HG02759 (cell line): ENCODE results near the gene SS18L1.
"Not testable (repeated sequence)": the region's sequence is repeated elsewhere in the genome, so short reads cannot be mapped to it uniquely, and the experiment has no call there.

Source experiments
- ATAC-seq: cut with Tn5 transposase; IDR thresholded peaks from one replicate; pipeline ENCODE4 v1.9.1; 2021; ENCODE audit warnings: mild to moderate bottlenecking, moderate library complexity; ENCODE audit not compliant: unreplicated experiment

SS18L1 gene

GRCh38 chr20:62143081-62143956, at the start of gene SS18L1, which contains the start of gene PSMA7:
Gene SS18L1, plus strand, starts transcription at chr20:62143769. Its CDS starts 52 bp downstream, at chr20:62143821.
Gene PSMA7, minus strand, starts transcription at chr20:62143394. Its CDS starts 91 bp downstream, at chr20:62143303.
- peak; percentile 81 for ATAC-seq

DNA sequence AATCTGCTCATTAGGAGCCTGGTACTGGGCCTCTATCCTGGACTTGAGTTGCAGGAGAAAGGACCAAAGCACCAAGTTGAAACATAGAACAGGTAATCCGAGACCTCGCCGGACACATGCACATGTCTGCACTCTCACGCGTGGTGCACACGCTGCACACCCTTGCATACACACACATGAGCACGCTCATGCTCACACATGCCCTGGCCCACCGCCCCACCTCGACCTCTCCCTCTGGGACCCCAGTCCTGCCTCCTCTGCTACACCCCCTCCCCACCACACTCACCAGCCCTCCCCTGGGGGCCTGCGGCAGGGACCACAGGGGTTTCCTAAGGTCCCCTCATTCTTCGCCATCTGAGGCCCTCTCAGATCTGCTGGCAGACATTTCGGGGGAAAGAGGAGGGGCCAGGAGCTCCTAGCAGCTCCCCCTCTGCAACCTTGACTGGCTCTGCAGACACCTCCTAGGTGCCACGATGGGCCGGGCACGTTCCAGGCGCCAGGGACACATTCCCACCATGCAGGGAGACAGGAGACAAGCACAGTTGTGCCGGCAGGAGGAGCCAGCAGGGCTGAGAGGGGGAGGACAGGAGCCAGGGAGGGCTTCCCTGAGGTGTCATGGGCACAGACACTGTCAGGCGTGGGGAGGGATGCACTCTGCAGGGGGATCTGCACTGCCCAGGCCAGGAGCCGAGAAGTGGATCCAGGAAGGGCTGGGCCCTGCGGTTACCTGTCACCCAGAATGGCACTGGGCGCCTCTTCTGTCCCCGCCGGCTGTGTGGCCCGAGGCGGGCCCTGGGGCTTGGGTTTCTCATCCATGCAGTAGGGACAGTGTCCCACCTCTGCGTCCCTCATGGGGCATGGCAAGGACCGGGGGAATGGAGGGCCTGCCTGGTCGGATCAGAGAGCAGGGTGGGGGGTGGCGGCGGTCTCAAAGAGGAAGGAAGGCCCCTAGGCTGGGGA, 46.9 kb upstream of the SS18L1 start:
- ATAC-seq = no peak

DNA sequence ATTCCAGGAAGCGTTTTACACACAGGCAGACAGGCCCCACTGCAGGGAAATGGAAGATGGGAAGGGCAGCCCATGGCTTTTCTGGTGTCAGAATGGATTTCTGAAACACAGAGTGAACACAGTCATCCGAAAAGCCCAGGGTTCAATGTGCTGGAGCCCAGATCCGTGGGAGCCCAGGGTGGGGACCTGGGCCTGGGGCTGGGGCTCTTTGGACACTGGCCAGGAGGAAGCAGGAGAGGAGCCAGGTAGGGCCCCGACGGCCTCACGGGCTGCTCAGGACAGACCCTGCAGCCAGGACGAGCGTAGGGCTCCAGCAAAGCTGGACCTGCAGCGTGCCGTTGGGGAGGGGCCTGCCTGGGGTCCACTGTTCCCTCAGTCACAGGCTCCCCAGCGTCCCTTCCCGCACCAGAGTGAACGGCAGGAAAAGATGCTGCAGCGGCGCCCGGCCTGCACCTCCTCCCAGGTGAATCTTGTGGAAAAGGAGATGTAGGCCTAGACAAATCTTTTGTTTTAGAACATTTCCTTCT, 45.6 kb upstream of the SS18L1 start:
- no peak for ATAC-seq

DNA sequence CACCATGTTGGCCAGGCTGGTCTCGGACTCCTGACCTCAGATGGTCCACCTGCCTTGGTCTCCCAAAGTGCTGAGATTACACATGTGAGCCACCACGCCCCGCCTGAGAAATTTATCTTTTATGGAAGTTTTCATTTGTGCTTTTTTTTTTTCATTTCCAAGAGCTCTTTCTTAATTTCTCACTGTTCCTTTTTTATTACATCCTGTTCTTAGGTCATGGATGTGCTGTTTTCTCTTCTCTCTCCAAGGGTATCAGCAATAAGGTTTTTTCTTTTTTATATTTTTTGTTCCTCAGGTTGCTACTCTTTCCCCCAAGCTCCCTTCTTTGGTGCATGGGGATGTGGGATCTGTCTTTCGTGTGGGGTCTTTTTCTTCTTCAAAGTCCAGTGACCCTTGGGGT, 42.5 kb upstream of the SS18L1 start:
- no peak for ATAC-seq

DNA sequence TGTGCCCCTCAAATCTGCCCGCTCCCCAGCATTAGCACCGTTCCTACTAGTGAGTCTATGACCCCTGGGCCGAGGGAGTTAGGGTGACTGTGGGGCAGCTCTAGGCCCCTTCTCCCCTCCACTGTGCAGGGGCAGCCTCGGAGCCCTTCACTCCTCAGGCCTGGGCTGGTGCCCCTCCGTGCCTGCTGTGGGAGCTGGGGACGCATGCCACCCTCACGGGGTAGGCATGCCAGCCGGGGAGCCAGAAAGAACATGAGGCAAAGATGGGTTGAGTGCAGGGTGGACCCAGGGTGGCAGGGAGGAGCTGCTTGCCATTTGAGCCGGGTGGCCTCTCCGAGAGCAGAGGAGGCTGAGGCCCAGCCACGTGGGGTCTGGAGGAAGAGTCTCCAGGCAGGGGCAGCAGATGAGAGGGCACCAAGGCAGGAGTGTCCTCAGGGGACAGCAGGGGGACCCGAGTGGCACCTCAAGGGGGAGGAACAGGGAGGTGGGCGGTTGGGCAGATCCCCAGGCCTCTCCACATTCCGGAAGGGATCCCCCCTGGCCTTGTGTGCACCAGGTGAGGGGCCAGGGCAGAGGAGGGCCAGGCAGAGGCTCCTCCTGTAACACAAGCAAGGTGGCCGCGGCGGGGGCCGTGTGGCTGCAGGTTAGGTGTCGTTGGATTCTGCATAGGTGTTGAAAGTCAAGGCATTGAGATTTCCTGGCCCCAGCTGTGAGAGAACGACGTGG, 39.9 kb upstream of the SS18L1 start:
- no peak for ATAC-seq

GRCh38 chr20:62104234-62104789, 39.3 kb upstream of the SS18L1 start:
- no peak for ATAC-seq

DNA sequence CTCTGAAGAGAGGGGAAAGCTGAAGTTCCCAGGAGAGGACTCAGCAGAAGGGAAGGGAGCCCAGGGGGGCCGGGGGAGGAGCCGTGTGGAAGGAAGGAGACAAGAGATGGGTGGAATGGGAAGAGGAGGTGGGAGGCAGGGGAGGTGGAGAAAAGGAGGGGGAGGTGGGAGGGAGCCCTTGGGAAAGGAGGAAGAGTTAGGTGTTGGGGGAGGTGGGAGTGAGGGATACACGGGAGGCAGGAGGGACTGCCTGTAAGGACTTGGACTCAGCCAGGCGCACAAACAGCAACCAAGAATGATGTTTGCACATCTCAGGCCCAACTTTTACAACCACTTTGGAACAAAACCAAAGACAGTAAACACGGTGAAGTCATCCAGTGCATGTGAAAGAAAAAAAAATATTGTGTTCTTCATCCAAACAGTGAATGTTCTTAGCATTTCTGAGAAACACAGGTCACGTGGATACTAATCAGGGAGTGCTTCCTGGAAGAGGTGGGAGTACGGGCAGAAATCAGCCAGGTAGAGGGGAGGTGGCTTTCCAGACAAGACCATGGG, 38.7 kb upstream of the SS18L1 start:
- no peak for ATAC-seq

DNA sequence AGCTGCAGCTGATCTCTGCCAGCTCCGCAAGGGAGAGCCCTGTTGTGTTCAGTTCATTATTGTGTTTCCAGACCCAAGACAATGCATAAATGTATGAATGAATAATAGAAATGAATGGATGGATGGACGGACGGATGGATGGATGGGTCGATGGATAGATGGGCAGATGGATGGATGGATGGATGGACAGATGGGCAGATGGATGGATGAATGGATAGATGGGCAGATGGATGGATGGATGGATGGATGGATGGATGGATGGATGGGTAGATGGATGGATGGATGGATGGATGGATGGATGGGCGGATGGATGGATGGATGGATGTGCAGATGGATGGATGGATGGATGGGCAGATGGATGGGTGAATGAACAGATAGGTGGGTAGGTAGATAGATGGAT, 38.0 kb upstream of the SS18L1 start:
- ATAC-seq = no peak

DNA sequence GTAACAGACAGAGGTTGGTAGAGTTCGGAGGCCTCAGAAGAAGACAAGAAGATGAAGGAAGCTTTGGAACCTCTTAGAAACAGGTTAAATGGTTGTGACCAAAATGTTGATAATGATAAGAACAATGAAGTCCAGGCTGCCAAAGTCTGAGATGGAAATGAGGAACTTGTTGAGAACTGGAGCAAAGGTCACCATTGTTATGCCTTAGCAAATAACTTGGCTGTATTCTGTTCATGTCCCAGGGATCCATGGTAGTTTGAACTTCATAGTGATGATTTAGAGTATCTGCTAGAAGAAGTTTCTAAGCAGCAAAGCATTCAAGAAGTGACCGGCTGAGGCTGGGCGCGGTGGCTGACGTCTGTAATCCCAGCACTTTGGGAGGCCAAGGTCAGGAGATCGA, 32.4 kb upstream of the SS18L1 start:
- ATAC-seq = no peak

DNA sequence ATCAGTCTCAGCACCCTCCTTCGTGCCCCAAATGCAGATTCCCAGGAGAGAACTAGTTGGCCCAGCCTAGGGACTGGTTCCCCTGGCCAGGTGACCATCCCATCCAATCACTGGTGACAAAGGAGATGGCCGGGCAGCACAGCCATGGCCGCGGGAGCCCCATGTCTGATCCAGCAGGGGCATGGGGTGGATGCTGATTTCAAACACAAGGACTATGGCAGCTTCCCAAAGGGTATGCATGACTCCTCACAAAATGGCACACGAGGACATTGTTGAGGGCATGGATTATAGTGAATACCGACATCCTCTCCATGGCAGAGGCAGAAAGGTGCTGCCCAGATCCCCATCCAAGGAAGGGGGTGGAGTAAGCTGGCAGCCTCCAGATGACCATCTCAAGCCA, 31.2 kb upstream of the SS18L1 start:
- ATAC-seq = no peak

DNA sequence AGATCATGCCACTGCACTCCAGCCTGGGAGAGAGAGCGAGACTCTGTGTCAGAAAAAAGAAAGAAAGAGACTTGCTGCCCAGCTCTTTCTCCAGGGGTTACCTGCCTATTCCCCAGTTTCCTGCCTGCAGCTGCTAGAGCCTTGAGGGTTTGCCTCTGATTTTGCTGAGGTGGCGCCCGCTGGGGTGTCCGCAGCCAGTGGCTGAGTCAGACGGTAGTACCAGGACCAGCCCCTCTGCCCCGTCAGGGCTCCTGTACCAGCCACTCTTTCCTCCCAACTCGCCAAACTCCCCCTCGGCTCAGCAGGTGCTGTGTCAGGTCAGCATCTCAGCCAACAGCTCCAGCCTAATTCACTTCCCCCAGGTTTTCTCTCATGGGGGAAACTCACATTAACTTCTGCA, 28.7 kb upstream of the SS18L1 start:
- ATAC-seq = no peak

DNA sequence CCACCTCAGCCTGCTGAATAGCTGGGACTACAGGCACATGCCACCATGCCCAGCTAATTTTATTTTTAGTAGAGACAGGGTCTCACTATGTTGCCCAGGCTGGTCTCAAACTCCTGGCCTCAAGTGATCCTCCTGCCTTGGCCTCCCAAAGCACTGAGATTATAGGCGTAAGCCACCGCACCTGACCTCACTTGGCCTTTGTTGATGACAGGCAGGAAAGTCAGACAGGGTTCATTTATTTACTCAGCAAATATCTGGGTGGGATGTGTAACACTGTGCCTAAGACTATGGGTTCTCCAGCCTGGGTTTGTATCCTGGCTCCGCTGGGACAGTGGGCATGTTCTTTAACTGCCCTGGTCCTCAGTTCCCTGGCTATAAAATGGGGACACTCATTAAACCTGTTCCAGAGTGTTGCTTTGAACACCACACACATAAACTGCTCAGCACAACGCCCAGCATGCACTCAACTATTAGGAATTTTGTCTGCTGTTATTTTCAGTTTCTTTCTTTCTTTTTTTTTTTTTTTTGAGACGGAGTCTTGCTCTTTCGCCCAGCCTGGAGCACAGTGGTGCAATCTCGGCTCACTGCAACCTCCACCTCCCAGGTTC, 27.7 kb upstream of the SS18L1 start:
- not testable (repeated sequence) for ATAC-seq

- no peak for ATAC-seq
Observed at GRCh38 chr20:62116558-62117361, 26.8 kb upstream of the SS18L1 start.

GRCh38 chr20:62117362-62117646, 26.3 kb upstream of the SS18L1 start:
- no peak for ATAC-seq

DNA sequence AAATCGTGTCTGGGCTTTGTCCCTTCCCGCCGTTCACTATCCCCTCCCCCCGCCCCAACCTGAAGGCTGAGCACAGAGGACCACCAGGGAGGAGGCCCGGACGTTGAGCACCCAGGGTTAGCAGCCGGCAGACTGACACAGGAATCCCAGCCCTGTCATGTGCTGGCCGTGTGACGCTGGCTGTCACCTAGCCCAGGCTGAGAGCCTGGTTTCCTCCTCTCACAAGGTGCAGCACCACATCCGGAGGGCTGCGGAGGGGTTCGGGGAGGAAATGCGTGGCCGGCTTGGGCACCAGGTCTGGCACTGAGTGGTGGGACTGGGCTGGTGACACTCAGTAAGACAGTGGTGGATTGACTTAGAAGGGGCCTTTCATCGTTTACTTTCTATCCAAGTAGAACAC, 25.9 kb upstream of the SS18L1 start:
- ATAC-seq = no peak

GRCh38 chr20:62118113-62119043, 25.2 kb upstream of the SS18L1 start:
- ATAC-seq = no peak

GRCh38 chr20:62119115-62119514, 24.5 kb upstream of the SS18L1 start:
- no peak for ATAC-seq
